WTC11 (cell line): ENCODE data around the gene SYT7.

Experiments used
- CTCF ChIP-seq: fragments of 200-600 bp; IDR thresholded peaks from 2 replicates; pipeline ENCODE4 v1.8.0; 2022; ENCODE audit warnings: antibody characterized with exemption
- ZNF263 ChIP-seq: sonication (generic); formaldehyde crosslinking; IDR thresholded peaks from 2 replicates; pipeline ENCODE4 v1.8.1; 2022; ENCODE audit warnings: low read depth, mild to moderate bottlenecking, moderate library complexity, missing genetic modification reagents

GRCh38 chr11:61546663-61547062 is 34.2 kb downstream of the SYT7 start:
- TF ChIP-seq ZNF263: no peak
- no peak for TF ChIP-seq CTCF
